ENCODE data around the gene F13A1.
A peak's percentile ranks its signal among the peaks of the same experiment; 100 is the strongest.

Gene F13A1

GRCh38 chr6:6243846-6244245 lies 76.6 kb downstream of the F13A1 start:
- FAIRE-seq = no peak

- FAIRE-seq = no peak
These were observed 80.6 kb downstream of the F13A1 start for GRCh38 chr6:6239598-6240581.

- FAIRE-seq = no peak
These were observed 83.6 kb downstream of the F13A1 start for GRCh38 chr6:6236730-6237469.

GRCh38 chr6:6235786-6236185 lies 84.7 kb downstream of the F13A1 start:
- FAIRE-seq = no peak

- FAIRE-seq = peak; percentile 84
These were observed 85.5 kb downstream of the F13A1 start for GRCh38 chr6:6234963-6235362.

GRCh38 chr6:6230286-6230685 lies 90.2 kb downstream of the F13A1 start:
- FAIRE-seq = no peak

GRCh38 chr6:6227896-6228295 lies 92.6 kb downstream of the F13A1 start:
- FAIRE-seq = no peak

GRCh38 chr6:6225885-6226529 lies 94.5 kb downstream of the F13A1 start:
- no peak for FAIRE-seq

- FAIRE-seq = no peak
These were observed 95.5 kb downstream of the F13A1 start for GRCh38 chr6:6224933-6225486.

GRCh38 chr6:6221787-6222535 lies 98.5 kb downstream of the F13A1 start:
- no peak for FAIRE-seq

- FAIRE-seq = no peak
These were observed 99.7 kb downstream of the F13A1 start for GRCh38 chr6:6220718-6221117.

GRCh38 chr6:6219716-6220115 lies 100.7 kb downstream of the F13A1 start:
- FAIRE-seq = no peak

- no peak for FAIRE-seq
These were observed 101.7 kb downstream of the F13A1 start for GRCh38 chr6:6218759-6219085.

- FAIRE-seq = no peak
These were observed 102.4 kb downstream of the F13A1 start for GRCh38 chr6:6217855-6218758.

GRCh38 chr6:6210994-6211393 lies 109.5 kb downstream of the F13A1 start:
- FAIRE-seq = no peak

GRCh38 chr6:6202886-6203285 lies 117.6 kb downstream of the F13A1 start:
- FAIRE-seq = no peak

GRCh38 chr6:6201200-6201599 lies 119.3 kb downstream of the F13A1 start:
- FAIRE-seq = no peak

- no peak for FAIRE-seq
These were observed 120.8 kb downstream of the F13A1 start for GRCh38 chr6:6199678-6200077.

- FAIRE-seq = no peak
These were observed 123.7 kb downstream of the F13A1 start for GRCh38 chr6:6196762-6197161.

GRCh38 chr6:6195080-6195479 lies 125.4 kb downstream of the F13A1 start:
- no peak for FAIRE-seq

- no peak for FAIRE-seq
These were observed 127.2 kb downstream of the F13A1 start for GRCh38 chr6:6193221-6193745.

Measured in colon (tissue), 2 donors.